Esophagus muscularis mucosa (tissue), 4 donors: ENCODE results near the gene SH3RF3. TPM values are rescaled to one million over a fixed set of nuclear protein-coding genes. Genes with fewer than 3 reads are reported as not detected.

Experiments
- DNase-seq: peaks from one replicate; pipeline ENCODE4 v3.0.0-alpha.2; 2017; ENCODE audit errors: extremely low spot score
- H3K27ac ChIP-seq, 4 donors: fragments of 200-600 bp; sonication (generic); replicated peaks in 1 of 4; 1 replicate in 3 of 4; 2 replicates in 1 of 4; pipeline ENCODE4 v1.5.1; 2016 to 2019; ENCODE audit warnings: mild to moderate bottlenecking in 1 of 4
- H3K27me3 ChIP-seq, 4 donors: fragments of 200-600 bp; sonication (generic); one replicate each; pipeline versions ENCODE4 v1.5.1 to v1.6.0; 2016 to 2019
- H3K36me3 ChIP-seq, 4 donors: fragments of 200-600 bp; sonication (generic); one replicate each; pipeline ENCODE4 v1.5.1; 2016 to 2019
- H3K4me1 ChIP-seq, 4 donors: fragments of 200-600 bp; sonication (generic); one replicate each; pipeline ENCODE4 v1.5.1; 2016 to 2019
- H3K4me3 ChIP-seq, 4 donors: fragments of 200-600 bp; sonication (generic); 1 replicate in 2 of 4; 2 replicates in 2 of 4; pipeline ENCODE4 v1.5.1; 2016 to 2019; ENCODE audit warnings: mild to moderate bottlenecking in 4 of 4, moderate library complexity in 1 of 4
- H3K9me3 ChIP-seq, 4 donors: fragments of 200-600 bp; sonication (generic); 1 replicate in 3 of 4; 2 replicates in 1 of 4; pipeline ENCODE4 v1.5.1; 2016 to 2019
- EP300 ChIP-seq: sonication (generic); formaldehyde crosslinking; IDR thresholded peaks from one replicate; pipeline ENCODE4 v1.6.1; 2017; ENCODE audit warnings: antibody characterized with exemption
- POLR2A ChIP-seq: fragments of 450-650 bp; IDR thresholded peaks from one replicate; pipeline ENCODE4 v1.6.1; 2017; ENCODE audit warnings: antibody characterized with exemption, moderate library complexity, mild to moderate bottlenecking, low read depth
- POLR2AphosphoS5 ChIP-seq, 2 donors: sonication (generic); formaldehyde crosslinking; IDR thresholded peaks; one replicate each; pipeline ENCODE4 v1.6.1; 2017; ENCODE audit warnings: antibody characterized with exemption in 2 of 2
- WGBS: methylation state at CpG from one replicate; pipeline ENCODE4 v1.1.5; 2018; 5-methylcytosine and 5-hydroxymethylcytosine counted together
- intact Hi-C: fragments of 100-400 bp; cut with DNase I; formaldehyde crosslinking; loops from one replicate; pipeline ENCODE4 v1.15.1; 2023
- total RNA-seq, 4 donors: library from RNA; depleted of rRNA; stranded (reverse); fragments of >200 nt; gene quantifications; one replicate each; pipeline versions ENCODE4 v1.1.0 to v1.2.1, GENCODE V29; 2016
- TF ChIP-seq, protein P1 (sequence below), 3 experiments: fragments of 200-600 bp in 2 of 3; fragments of 450-650 bp in 1 of 3; sonication (generic) in 2 of 3; IDR thresholded peaks; one replicate each; pipeline ENCODE4 v1.5.1; 2017 to 2019; ENCODE audit warnings: antibody characterized with exemption in 3 of 3, mild to moderate bottlenecking in 2 of 3, moderate library complexity in 1 of 3

The SH3RF3 gene
- total RNA-seq, 4 donors from 2014 or later: 6.3 to 17.5 (median 11.3) TPM

- DNase-seq: no peak
- no peaks in the 10 kb centered on the region for H3K36me3 ChIP-seq
These were observed 113.2 kb downstream of the SH3RF3 start for GRCh38 chr2:109242210-109242653.

GRCh38 chr2:109242654-109243331 is 113.8 kb downstream of the SH3RF3 start:
- Histone ChIP-seq H3K4me1 (peaks cover 66 to 76% (median 70%) of the 10 kb centered on the region in 4 donors), H3K4me3 (peak overlapping the region in 1 of 4 donors; percentile 6), H3K36me3 (no peaks in the 10 kb centered on the region), H3K9me3 (no peaks in the 10 kb centered on the region), H3K27ac (peak overlapping the region; percentile 79 to 92 (median 85)), H3K27me3 (no peaks in the 10 kb centered on the region)
- DNase-seq: no peak
- peak; percentile 77 to 91 for TF ChIP-seq POLR2AphosphoS5 (IDR thresholded peaks at IDR 0.05)
- TF ChIP-seq POLR2A: no peak
- 41% methylated on average over 10 of the region's 12 CpGs for WGBS
- intact Hi-C loops: no loop called here

More at GRCh38 chr2:109242210-109242653, 113.2 kb downstream of the SH3RF3 start:
- H3K27me3 ChIP-seq: no peaks in the 10 kb centered on the region
- TF ChIP-seq POLR2A (no peak), POLR2AphosphoS5 (IDR thresholded peaks at IDR 0.05) (no peak), EP300 (no peak)
- TF ChIP-seq, protein P1, sequence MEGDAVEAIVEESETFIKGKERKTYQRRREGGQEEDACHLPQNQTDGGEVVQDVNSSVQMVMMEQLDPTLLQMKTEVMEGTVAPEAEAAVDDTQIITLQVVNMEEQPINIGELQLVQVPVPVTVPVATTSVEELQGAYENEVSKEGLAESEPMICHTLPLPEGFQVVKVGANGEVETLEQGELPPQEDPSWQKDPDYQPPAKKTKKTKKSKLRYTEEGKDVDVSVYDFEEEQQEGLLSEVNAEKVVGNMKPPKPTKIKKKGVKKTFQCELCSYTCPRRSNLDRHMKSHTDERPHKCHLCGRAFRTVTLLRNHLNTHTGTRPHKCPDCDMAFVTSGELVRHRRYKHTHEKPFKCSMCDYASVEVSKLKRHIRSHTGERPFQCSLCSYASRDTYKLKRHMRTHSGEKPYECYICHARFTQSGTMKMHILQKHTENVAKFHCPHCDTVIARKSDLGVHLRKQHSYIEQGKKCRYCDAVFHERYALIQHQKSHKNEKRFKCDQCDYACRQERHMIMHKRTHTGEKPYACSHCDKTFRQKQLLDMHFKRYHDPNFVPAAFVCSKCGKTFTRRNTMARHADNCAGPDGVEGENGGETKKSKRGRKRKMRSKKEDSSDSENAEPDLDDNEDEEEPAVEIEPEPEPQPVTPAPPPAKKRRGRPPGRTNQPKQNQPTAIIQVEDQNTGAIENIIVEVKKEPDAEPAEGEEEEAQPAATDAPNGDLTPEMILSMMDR (IDR thresholded peaks at IDR 0.05): no peak
- peaks cover 62 to 71% (median 64%) of the 10 kb centered on the region in 4 donors for H3K4me1 ChIP-seq
- 77% methylated on average over 7 of the region's 7 CpGs for WGBS
- H3K27ac ChIP-seq: peak overlapping the region; percentile 79 to 92 (median 85)
- no peak overlapping the region for H3K4me3 ChIP-seq
- no peaks in the 10 kb centered on the region for H3K9me3 ChIP-seq
- intact Hi-C loops: no loop called here

GRCh38 chr2:109243526-109244303 is 114.7 kb downstream of the SH3RF3 start:
- 90% methylated on average over 10 of the region's 10 CpGs for WGBS
- DNase-seq: no peak
- H3K27ac ChIP-seq: peak overlapping the region; percentile 79 to 92 (median 85)
- intact Hi-C loops: no loop called here
- TF ChIP-seq POLR2AphosphoS5 (IDR thresholded peaks at IDR 0.05) (no peak), EP300 (no peak), POLR2A (no peak)
- TF ChIP-seq, protein P1 (IDR thresholded peaks at IDR 0.05): no peak
- no peak overlapping the region for H3K4me3 ChIP-seq
- peaks cover 66 to 77% (median 72%) of the 10 kb centered on the region in 4 donors for H3K4me1 ChIP-seq
- H3K9me3 ChIP-seq: no peaks in the 10 kb centered on the region
- no peaks in the 10 kb centered on the region for H3K36me3 ChIP-seq
- H3K27me3 ChIP-seq: no peaks in the 10 kb centered on the region

DNA sequence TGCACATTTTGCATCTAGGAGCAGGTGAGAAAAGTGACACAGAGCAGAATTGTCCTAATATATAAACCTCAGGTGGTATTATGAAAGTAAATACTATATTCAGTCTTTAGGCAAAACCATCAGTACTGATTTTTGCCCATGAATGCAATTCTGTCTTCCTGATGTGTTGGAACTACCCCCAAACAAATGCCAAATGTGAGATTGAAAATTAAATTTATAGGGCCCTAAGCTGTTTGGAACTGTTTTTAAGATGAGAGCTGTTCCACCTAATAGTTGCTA is 115.2 kb downstream of the SH3RF3 start:
- Histone ChIP-seq H3K9me3 (no peaks in the 10 kb centered on the region), H3K27me3 (no peaks in the 10 kb centered on the region), H3K36me3 (no peaks in the 10 kb centered on the region), H3K4me1 (peaks cover 63 to 74% (median 69%) of the 10 kb centered on the region in 4 donors), H3K27ac (peak overlapping the region; percentile 79 to 92 (median 85)), H3K4me3 (no peak overlapping the region)
- intact Hi-C loops: no loop called here
- TF ChIP-seq, protein P1 (IDR thresholded peaks at IDR 0.05): no peak
- DNase-seq: no peak

GRCh38 chr2:109244750-109245382 is 115.9 kb downstream of the SH3RF3 start:
- TF ChIP-seq POLR2A (no peak), EP300 (no peak), POLR2AphosphoS5 (IDR thresholded peaks at IDR 0.05) (no peak)
- TF ChIP-seq, protein P1 (IDR thresholded peaks at IDR 0.05): no peak
- Histone ChIP-seq H3K4me3 (no peak overlapping the region), H3K27me3 (no peaks in the 10 kb centered on the region), H3K9me3 (no peaks in the 10 kb centered on the region), H3K36me3 (no peaks in the 10 kb centered on the region), H3K4me1 (peaks cover 57 to 68% (median 62%) of the 10 kb centered on the region in 4 donors), H3K27ac (peak overlapping the region; percentile 34 to 92 (median 82))
- 89% methylated on average over 3 of the region's 4 CpGs for WGBS
- DNase-seq: no peak
- intact Hi-C loops: no loop called here
